OCI-LY7 (cell line): Measurements from ENCODE around the gene TMEM181.

ENCODE experiments used
- EZH2phosphoT487 ChIP-seq: fragments of 200-600 bp; sonication (generic); IDR thresholded peaks from 2 replicates; pipeline ENCODE4 v1.6.1; 2018; ENCODE audit warnings: low read depth, borderline replicate concordance, mild to moderate bottlenecking, mixed run types, antibody characterized with exemption, low read length, moderate library complexity, mixed read lengths
- TF ChIP-seq, protein P1 (sequence below): fragments of 200-600 bp; sonication (generic); conservative IDR thresholded peaks from 2 replicates; pipeline ENCODE4 v1.5.1; 2014; ENCODE audit warnings: mild to moderate bottlenecking, antibody characterized with exemption, low read length, moderate library complexity, mixed read lengths

GRCh38 chr6:158567152-158567551 is 7.3 kb downstream of the TMEM181 start:
- TF ChIP-seq, protein P1, sequence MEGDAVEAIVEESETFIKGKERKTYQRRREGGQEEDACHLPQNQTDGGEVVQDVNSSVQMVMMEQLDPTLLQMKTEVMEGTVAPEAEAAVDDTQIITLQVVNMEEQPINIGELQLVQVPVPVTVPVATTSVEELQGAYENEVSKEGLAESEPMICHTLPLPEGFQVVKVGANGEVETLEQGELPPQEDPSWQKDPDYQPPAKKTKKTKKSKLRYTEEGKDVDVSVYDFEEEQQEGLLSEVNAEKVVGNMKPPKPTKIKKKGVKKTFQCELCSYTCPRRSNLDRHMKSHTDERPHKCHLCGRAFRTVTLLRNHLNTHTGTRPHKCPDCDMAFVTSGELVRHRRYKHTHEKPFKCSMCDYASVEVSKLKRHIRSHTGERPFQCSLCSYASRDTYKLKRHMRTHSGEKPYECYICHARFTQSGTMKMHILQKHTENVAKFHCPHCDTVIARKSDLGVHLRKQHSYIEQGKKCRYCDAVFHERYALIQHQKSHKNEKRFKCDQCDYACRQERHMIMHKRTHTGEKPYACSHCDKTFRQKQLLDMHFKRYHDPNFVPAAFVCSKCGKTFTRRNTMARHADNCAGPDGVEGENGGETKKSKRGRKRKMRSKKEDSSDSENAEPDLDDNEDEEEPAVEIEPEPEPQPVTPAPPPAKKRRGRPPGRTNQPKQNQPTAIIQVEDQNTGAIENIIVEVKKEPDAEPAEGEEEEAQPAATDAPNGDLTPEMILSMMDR, result no peak
- TF ChIP-seq EZH2phosphoT487, result no peak
